HCT116 (cell line): ENCODE data around the gene XYLT1.

Source experiments
- EZH2phosphoT487 ChIP-seq: fragments of 200-600 bp; IDR thresholded peaks from 2 replicates; pipeline ENCODE4 v1.6.1; 2018; ENCODE audit warnings: antibody characterized with exemption, borderline replicate concordance
- POLR2AphosphoS5 ChIP-seq: IDR thresholded peaks from 2 replicates; pipeline ENCODE4 v1.6.1; 2011; ENCODE audit warnings: mild to moderate bottlenecking, low read depth, low read length, moderate library complexity
- RAD21 ChIP-seq: IDR thresholded peaks from 2 replicates; pipeline ENCODE4 v1.6.1; 2012; ENCODE audit warnings: low read depth, mild to moderate bottlenecking
- SIN3A ChIP-seq: IDR thresholded peaks from 2 replicates; pipeline ENCODE4 v1.6.1; 2012; ENCODE audit warnings: low read depth
- SP1 ChIP-seq: IDR thresholded peaks from 2 replicates; pipeline ENCODE4 v1.6.1; 2012; ENCODE audit warnings: low read depth
- TF ChIP-seq, protein P1 (sequence below), 3 experiments: fragments of 200-600 bp in 1 of 3; sonication (generic) in 1 of 3; IDR thresholded peaks in 2 of 3; conservative IDR thresholded peaks in 1 of 3; 2 replicates each; pipeline ENCODE4 v1.5.1; 2012 to 2017; ENCODE audit warnings: low read depth in 2 of 3, low read length in 2 of 3, antibody characterized with exemption in 1 of 3, borderline replicate concordance in 1 of 3, control low read depth in 1 of 3, mild to moderate bottlenecking in 1 of 3, mixed read lengths in 1 of 3, mixed run types in 1 of 3, moderate library complexity in 1 of 3; ENCODE audit not compliant: insufficient read depth in 1 of 3

DNA sequence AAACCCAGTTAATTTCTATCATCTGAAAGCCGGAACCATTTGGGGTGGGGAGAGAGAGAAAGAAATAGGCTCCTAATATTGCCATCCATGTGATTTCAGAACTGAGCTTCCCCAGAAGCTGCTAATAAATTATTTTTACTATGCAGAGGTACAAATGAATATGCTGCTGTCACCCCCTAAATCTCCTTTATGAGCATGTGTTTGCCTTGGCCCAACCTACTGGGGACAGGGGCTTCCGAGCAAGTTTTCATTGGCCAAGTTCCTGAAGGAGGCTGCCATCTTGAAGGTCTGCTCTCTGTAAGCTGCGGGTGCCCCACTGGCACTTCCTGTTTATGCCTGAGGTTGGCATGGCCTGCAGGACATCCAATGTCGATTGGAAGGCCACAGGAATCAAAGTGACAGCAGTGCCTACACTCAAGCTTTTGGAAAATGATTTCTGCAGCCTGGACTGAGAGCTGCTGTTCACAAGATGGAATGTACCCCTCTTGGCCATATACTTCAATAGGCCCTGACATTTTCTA, 194.7 kb downstream of the XYLT1 start:
- TF ChIP-seq POLR2AphosphoS5 (no peak), SIN3A (no peak), SP1 (no peak), RAD21 (no peak), EZH2phosphoT487 (no peak)
- TF ChIP-seq, protein P1, sequence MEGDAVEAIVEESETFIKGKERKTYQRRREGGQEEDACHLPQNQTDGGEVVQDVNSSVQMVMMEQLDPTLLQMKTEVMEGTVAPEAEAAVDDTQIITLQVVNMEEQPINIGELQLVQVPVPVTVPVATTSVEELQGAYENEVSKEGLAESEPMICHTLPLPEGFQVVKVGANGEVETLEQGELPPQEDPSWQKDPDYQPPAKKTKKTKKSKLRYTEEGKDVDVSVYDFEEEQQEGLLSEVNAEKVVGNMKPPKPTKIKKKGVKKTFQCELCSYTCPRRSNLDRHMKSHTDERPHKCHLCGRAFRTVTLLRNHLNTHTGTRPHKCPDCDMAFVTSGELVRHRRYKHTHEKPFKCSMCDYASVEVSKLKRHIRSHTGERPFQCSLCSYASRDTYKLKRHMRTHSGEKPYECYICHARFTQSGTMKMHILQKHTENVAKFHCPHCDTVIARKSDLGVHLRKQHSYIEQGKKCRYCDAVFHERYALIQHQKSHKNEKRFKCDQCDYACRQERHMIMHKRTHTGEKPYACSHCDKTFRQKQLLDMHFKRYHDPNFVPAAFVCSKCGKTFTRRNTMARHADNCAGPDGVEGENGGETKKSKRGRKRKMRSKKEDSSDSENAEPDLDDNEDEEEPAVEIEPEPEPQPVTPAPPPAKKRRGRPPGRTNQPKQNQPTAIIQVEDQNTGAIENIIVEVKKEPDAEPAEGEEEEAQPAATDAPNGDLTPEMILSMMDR (IDR thresholded peaks at IDR 0.05 in 2 of 3, conservative IDR thresholded peaks at IDR 0.05 in 1 of 3; ENCODE audit: borderline replicate concordance in 1 of 3, insufficient read depth in 1 of 3, low read depth in 2 of 3, low read length in 2 of 3): no peak
